A673 (cell line): ENCODE data around the gene KLHL41. TPM values are rescaled to one million over a fixed set of nuclear protein-coding genes. Genes with fewer than 3 reads are reported as not detected.

Experiments
- BruUV-seq: library from RNA; stranded (reverse); fragments of 400-500 nt; replicated peaks from 2 replicates; lab custom pipeline; 2021; lab: Mats Ljungman, UMichigan
- CTCF ChIA-PET: fragments of 300-600 bp; sonication (Branson Sonifier 250); formaldehyde crosslinking; loops from one replicate; lab custom pipeline; 2022; ENCODE audit warnings: antibody characterized with exemption; lab: Charles Lee
- POLR2A ChIA-PET: fragments of 300-600 bp; sonication (Branson Sonifier 250); formaldehyde crosslinking; loops from one replicate; lab custom pipeline; 2022; ENCODE audit warnings: antibody characterized with exemption; ENCODE audit not compliant: low non-redundant PET; lab: Charles Lee
- DNase-seq: peaks from one replicate; pipeline ENCODE4 v3.0.0-alpha.2; 2015; ENCODE audit warnings: low spot score
- H3K27ac ChIP-seq: fragments of 200-600 bp; sonication (generic); 2 replicates; pipeline ENCODE4 v1.5.1; 2016; ENCODE audit warnings: mixed run types, low read depth, mild to moderate bottlenecking, mixed read lengths, antibody characterized with exemption, low read length; ENCODE audit not compliant: poor library complexity, severe bottlenecking
- H3K27me3 ChIP-seq: fragments of 200-600 bp; sonication (generic); replicated peaks from 2 replicates; pipeline ENCODE4 v1.6.1; 2017; ENCODE audit warnings: mixed run types, low read depth, mild to moderate bottlenecking, mixed read lengths, antibody characterized with exemption, low read length; ENCODE audit not compliant: insufficient read depth, poor library complexity
- H3K36me3 ChIP-seq: fragments of 200-600 bp; sonication (generic); 2 replicates; pipeline ENCODE4 v1.6.1; 2016; ENCODE audit warnings: mixed run types, mild to moderate bottlenecking, mixed read lengths, antibody characterized with exemption, low read length; ENCODE audit not compliant: insufficient read depth, poor library complexity, severe bottlenecking
- H3K4me1 ChIP-seq: fragments of 200-600 bp; sonication (generic); 2 replicates; pipeline ENCODE4 v1.6.1; 2017; ENCODE audit warnings: mixed run types, mild to moderate bottlenecking, mixed read lengths, antibody characterized with exemption, low read length; ENCODE audit not compliant: insufficient read depth, poor library complexity, severe bottlenecking
- H3K4me3 ChIP-seq: fragments of 200-600 bp; sonication (generic); 2 replicates; pipeline ENCODE4 v1.5.1; 2016; ENCODE audit warnings: low read depth, mixed run types, mild to moderate bottlenecking, mixed read lengths, low read length; ENCODE audit not compliant: poor library complexity, severe bottlenecking
- H3K9me3 ChIP-seq: fragments of 200-600 bp; sonication (generic); 2 replicates; pipeline ENCODE4 v1.6.1; 2016; ENCODE audit warnings: mixed run types, low read depth, mild to moderate bottlenecking, mixed read lengths, antibody characterized with exemption, low read length; ENCODE audit not compliant: poor library complexity, severe bottlenecking
- CTCF ChIP-seq: fragments of 300-800, 200-600 bp; sonication (generic); conservative IDR thresholded peaks from 2 replicates; pipeline ENCODE4 v1.5.1; 2017; ENCODE audit warnings: low read depth, mild to moderate bottlenecking, antibody characterized with exemption, low read length, moderate library complexity, mixed read lengths
- EZH2 ChIP-seq: fragments of 200-600 bp; sonication (generic); IDR thresholded peaks from 2 replicates; pipeline ENCODE4 v1.6.1; 2017; ENCODE audit warnings: borderline replicate concordance, low read depth, mild to moderate bottlenecking, mixed read lengths, antibody characterized with exemption, low read length; ENCODE audit not compliant: poor library complexity, severe bottlenecking
- intact Hi-C: fragments of 100-400 bp; cut with micrococcal nuclease; formaldehyde crosslinking; loops from one replicate; pipeline ENCODE4 v1.10.0; 2022; ENCODE audit not compliant: unreplicated experiment
- total RNA-seq: library from RNA; stranded (reverse); gene quantifications from 2 replicates; pipeline ENCODE4 v1.2.3, GENCODE V29; 2021

The KLHL41 gene
- total RNA-seq, 1 experiment from 2014 or later = 0.34 TPM

- intact Hi-C loops = no loop called here
- no TSS peak for BruUV-seq
- H3K27ac ChIP-seq = no peak overlapping the region
- H3K27me3 ChIP-seq = no peaks in the 10 kb centered on the region
- DNase-seq = no peak
- no peaks in the 10 kb centered on the region for H3K36me3 ChIP-seq
- H3K4me1 ChIP-seq = no peaks in the 10 kb centered on the region
- no peak for TF ChIP-seq EZH2
- no peak for TF ChIP-seq CTCF
- CTCF ChIA-PET = no interaction called here
- H3K4me3 ChIP-seq = no peak overlapping the region
- no peaks in the 10 kb centered on the region for H3K9me3 ChIP-seq
- POLR2A ChIA-PET = interaction anchor here (0.7 kb wide), 1 partner anchor 1306 kb away, joined by 3 read pairs; no protein-coding TSS in a partner anchor
These were observed 11.4 kb downstream of the KLHL41 start for GRCh38 chr2:169520896-169521295.

GRCh38 chr2:169523681-169524080 lies 14.2 kb downstream of the KLHL41 start:
- ChIA-PET CTCF (interaction anchor here (0.7 kb wide), 1 partner anchor 375 kb away, joined by 4 read pairs; no protein-coding TSS in a partner anchor), POLR2A (no interaction called here)
- no peak overlapping the region for H3K27ac ChIP-seq
- no peak overlapping the region for H3K4me3 ChIP-seq
- no peaks in the 10 kb centered on the region for H3K36me3 ChIP-seq
- TF ChIP-seq EZH2 (no peak), CTCF (no peak)
- intact Hi-C loops = no loop called here
- no peaks in the 10 kb centered on the region for H3K4me1 ChIP-seq
- H3K27me3 ChIP-seq = no peaks in the 10 kb centered on the region
- no peak for DNase-seq
- H3K9me3 ChIP-seq = no peaks in the 10 kb centered on the region
- BruUV-seq = no TSS peak

- Histone ChIP-seq H3K4me1 (no peaks in the 10 kb centered on the region), H3K9me3 (no peaks in the 10 kb centered on the region), H3K4me3 (no peak overlapping the region), H3K27ac (no peak overlapping the region), H3K27me3 (no peaks in the 10 kb centered on the region), H3K36me3 (no peaks in the 10 kb centered on the region)
- DNase-seq = no peak
- ChIA-PET CTCF (no interaction called here), POLR2A (no interaction called here)
- TF ChIP-seq EZH2 (no peak), CTCF (no peak)
- BruUV-seq = no TSS peak
- intact Hi-C loops = loop anchor here (5.0 kb wide), 1 partner anchor 402 kb away; no protein-coding TSS in a partner anchor
These were observed 15.9 kb downstream of the KLHL41 start for GRCh38 chr2:169525434-169525833.
